GM18508 (cell line): ENCODE results near the gene PRR19.

Experiments used
- ATAC-seq: cut with Tn5 transposase; IDR thresholded peaks from one replicate; pipeline ENCODE4 v1.9.1; 2021; ENCODE audit warnings: moderate number of reproducible peaks; ENCODE audit not compliant: insufficient read depth, unreplicated experiment

PRR19 gene

GRCh38 chr19:42281827-42282762 is 19.8 kb upstream of the PRR19 start:
- no peak for ATAC-seq

GRCh38 chr19:42282819-42283187 is 19.1 kb upstream of the PRR19 start:
- ATAC-seq = no peak

GRCh38 chr19:42283188-42284065 is 18.5 kb upstream of the PRR19 start:
- no peak for ATAC-seq

GRCh38 chr19:42284066-42284501 is 17.8 kb upstream of the PRR19 start:
- ATAC-seq = no peak

GRCh38 chr19:42284591-42285341 is 17.2 kb upstream of the PRR19 start:
- no peak for ATAC-seq

GRCh38 chr19:42285541-42285941 is 16.4 kb upstream of the PRR19 start:
- ATAC-seq = no peak

GRCh38 chr19:42285988-42286348 is 16.0 kb upstream of the PRR19 start:
- no peak for ATAC-seq

- no peak for ATAC-seq
These were observed 15.4 kb upstream of the PRR19 start for GRCh38 chr19:42286349-42287016.

- no peak for ATAC-seq
These were observed 14.7 kb upstream of the PRR19 start for GRCh38 chr19:42287017-42287826.

- ATAC-seq = no peak
These were observed 14.2 kb upstream of the PRR19 start for GRCh38 chr19:42287827-42288107.

- ATAC-seq = no peak
These were observed 13.5 kb upstream of the PRR19 start for GRCh38 chr19:42288387-42288786.

- ATAC-seq = no peak
These were observed 12.9 kb upstream of the PRR19 start for GRCh38 chr19:42288881-42289555.

- no peak for ATAC-seq
These were observed 12.3 kb upstream of the PRR19 start for GRCh38 chr19:42289556-42290041.

- no peak for ATAC-seq
These were observed 11.8 kb upstream of the PRR19 start for GRCh38 chr19:42290136-42290522.

GRCh38 chr19:42290523-42291434 is 11.2 kb upstream of the PRR19 start:
- no peak for ATAC-seq

- ATAC-seq = no peak
These were observed 10.5 kb upstream of the PRR19 start for GRCh38 chr19:42291435-42291810.

GRCh38 chr19:42292042-42292960 is 9.6 kb upstream of the PRR19 start:
- ATAC-seq = no peak
